Activated naive CD4-positive, alpha-beta T cell treated with anti-CD3 and anti-CD28 coated beads, Interleukin-2, amount 10 ng/mL, durations not matched to agents 7 days and 5 days (primary cell): ENCODE results near the gene DDN.
A peak's percentile ranks its signal among the peaks of the same experiment; 100 is the strongest.

Experiments
- CTCF ChIA-PET: fragments of 350-600 bp; sonication (Branson Sonifier 250); formaldehyde crosslinking; loops from one replicate; lab custom pipeline; 2021; ENCODE audit warnings: antibody characterized with exemption; lab: Charles Lee
- DNase-seq: peaks from one replicate; pipeline ENCODE4 v3.0.0-alpha.2; 2020
- H3K27ac Mint-ChIP-seq: one replicate; pipeline ENCODE4 v1.8.0; 2021; ENCODE audit warnings: mild to moderate bottlenecking, moderate library complexity, mixed read lengths
- H3K27me3 Mint-ChIP-seq: one replicate; pipeline ENCODE4 v1.8.0; 2021; ENCODE audit warnings: mild to moderate bottlenecking, mixed read lengths
- H3K36me3 Mint-ChIP-seq: one replicate; pipeline ENCODE4 v1.8.0; 2021; ENCODE audit warnings: mixed read lengths
- H3K4me1 Mint-ChIP-seq: one replicate; pipeline ENCODE4 v1.8.0; 2021; ENCODE audit warnings: mixed read lengths
- H3K4me3 Mint-ChIP-seq: one replicate; pipeline ENCODE4 v1.8.0; 2021; ENCODE audit warnings: mild to moderate bottlenecking, moderate library complexity, mixed read lengths
- H3K9me3 Mint-ChIP-seq: one replicate; pipeline ENCODE4 v1.8.0; 2021; ENCODE audit warnings: mixed read lengths

Gene DDN

GRCh38 chr12:48969833-48970701 is 29.1 kb downstream of the DDN start:
- peaks cover 30% of the 10 kb centered on the region for H3K4me1 Mint-ChIP-seq
- H3K36me3 Mint-ChIP-seq, result no peaks in the 10 kb centered on the region
- no peak overlapping the region for H3K4me3 Mint-ChIP-seq
- DNase-seq, result peak; percentile 43
- CTCF ChIA-PET, result interaction anchor here (3.1 to 6.5 kb wide), 3 partner anchors 12 to 18 kb away, joined by 8 to 36 read pairs (median 27); no protein-coding TSS in a partner anchor
- H3K27me3 Mint-ChIP-seq, result peaks cover 99% of the 10 kb centered on the region
- no peaks in the 10 kb centered on the region for H3K9me3 Mint-ChIP-seq
- no peak overlapping the region for H3K27ac Mint-ChIP-seq

DNA sequence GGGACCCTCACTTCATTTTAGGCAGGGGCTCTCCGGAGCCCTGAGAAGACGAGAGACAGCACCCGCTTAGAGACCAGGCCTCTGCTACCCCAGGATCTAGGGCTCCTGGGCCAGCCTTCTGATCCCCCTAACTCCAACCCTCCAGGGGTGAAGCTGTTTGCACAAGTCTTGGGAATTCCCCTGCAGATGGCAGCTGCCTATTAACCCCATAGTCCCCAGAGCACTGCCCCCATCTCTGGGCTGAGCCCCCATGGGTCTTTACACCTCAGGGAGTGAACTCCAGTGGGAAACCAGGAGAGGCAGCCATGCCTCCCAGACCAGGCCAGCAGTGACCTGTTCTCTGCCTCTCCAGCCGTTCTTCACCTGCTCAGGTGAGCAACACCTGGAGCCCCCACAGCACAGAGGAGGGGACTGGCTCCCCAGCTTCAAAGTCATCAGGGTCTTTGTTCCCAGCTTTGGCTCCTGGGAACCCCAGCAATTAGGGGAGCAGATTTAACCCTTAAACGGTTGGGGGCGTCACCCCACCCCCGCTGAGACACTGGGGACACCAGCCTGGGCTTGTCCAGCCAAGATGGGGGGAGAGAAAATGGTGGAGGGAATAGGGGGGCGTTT is 29.9 kb downstream of the DDN start:
- Mint-ChIP-seq H3K27ac (no peak overlapping the region), H3K27me3 (peaks cover 99% of the 10 kb centered on the region), H3K4me1 (peaks cover 30% of the 10 kb centered on the region), H3K36me3 (no peaks in the 10 kb centered on the region), H3K4me3 (no peak overlapping the region), H3K9me3 (no peaks in the 10 kb centered on the region)
- DNase-seq, result no peak
- CTCF ChIA-PET, result interaction anchor here (0.9 to 6.5 kb wide), 6 partner anchors 8 to 26 kb away, joined by 3 to 36 read pairs (median 6); partner anchors contain the start of genes ARF3 and WNT1

- DNase-seq, result no peak
- H3K4me1 Mint-ChIP-seq, result peaks cover 30% of the 10 kb centered on the region
- CTCF ChIA-PET, result interaction anchor here (0.7 to 6.5 kb wide), 8 partner anchors 9 to 35 kb away, joined by 3 to 36 read pairs (median 5); partner anchors contain the start of genes ARF3 and WNT1
- no peaks in the 10 kb centered on the region for H3K9me3 Mint-ChIP-seq
- H3K27ac Mint-ChIP-seq, result no peak overlapping the region
- no peaks in the 10 kb centered on the region for H3K36me3 Mint-ChIP-seq
- no peak overlapping the region for H3K4me3 Mint-ChIP-seq
- H3K27me3 Mint-ChIP-seq, result peaks cover 92% of the 10 kb centered on the region
These were observed 30.7 kb downstream of the DDN start for GRCh38 chr12:48968467-48968866.

DNA sequence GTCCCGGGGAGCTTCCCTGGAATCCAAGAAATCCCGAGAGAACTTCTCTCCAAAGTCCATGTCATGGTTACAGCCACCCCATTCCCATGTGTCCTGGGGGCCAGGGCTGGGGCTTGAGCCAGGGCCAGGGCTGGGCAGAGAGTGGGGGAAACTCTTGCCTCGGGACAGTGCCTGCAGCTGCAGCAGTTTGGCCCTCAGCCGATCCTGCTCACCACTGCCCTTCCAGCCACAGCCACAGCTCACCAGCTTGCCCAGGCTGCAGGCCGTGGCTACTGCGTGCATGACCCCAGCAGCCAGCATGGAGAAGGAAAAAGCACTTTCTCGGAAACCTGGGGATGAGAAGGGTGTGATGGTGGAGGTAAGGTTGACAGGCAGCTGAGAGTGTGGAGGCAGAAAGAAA is 31.2 kb downstream of the DDN start:
- H3K27ac Mint-ChIP-seq, result no peak overlapping the region
- CTCF ChIA-PET, result interaction anchor here (0.7 to 6.5 kb wide), 7 partner anchors 9 to 34 kb away, joined by 3 to 36 read pairs (median 5); partner anchors contain the start of gene ARF3
- DNase-seq, result no peak
- no peaks in the 10 kb centered on the region for H3K9me3 Mint-ChIP-seq
- H3K27me3 Mint-ChIP-seq, result peaks cover 90% of the 10 kb centered on the region
- peaks cover 30% of the 10 kb centered on the region for H3K4me1 Mint-ChIP-seq
- no peak overlapping the region for H3K4me3 Mint-ChIP-seq
- no peaks in the 10 kb centered on the region for H3K36me3 Mint-ChIP-seq

DNA sequence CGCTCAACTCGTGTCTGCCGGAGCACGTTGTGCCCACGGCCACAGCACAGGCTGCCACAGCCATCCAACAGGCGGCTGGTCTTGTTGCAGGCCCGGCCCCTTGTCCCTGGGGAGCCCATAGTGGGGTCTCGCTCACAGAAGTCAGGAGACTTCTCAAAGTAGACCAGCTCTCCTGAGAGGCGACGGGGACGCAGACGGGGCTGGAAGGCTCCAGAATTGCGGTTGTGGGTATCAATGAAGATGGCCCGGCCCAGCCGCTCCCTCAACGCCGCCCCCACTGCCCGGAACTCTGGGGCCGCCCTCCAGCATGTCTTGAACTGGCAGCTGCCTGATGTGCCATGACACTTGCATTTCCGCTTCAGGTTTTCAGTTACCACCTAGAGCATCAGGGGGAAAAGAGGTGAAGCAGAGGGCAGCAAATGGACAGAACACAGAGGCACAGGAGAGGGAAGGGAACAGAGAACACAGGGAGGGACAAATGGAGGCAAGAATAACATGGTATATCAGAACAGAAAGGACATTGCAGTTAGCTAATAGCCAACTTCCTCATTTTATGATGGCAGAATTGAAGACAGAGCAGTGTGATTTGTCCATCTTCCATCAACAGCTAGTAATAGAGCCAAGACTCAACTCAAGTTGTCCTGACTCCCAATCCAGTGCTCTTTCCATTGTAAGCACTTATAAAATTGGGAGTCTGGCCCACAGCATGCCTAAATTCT is 32.8 kb downstream of the DDN start:
- H3K4me3 Mint-ChIP-seq, result no peak overlapping the region
- no peaks in the 10 kb centered on the region for H3K36me3 Mint-ChIP-seq
- CTCF ChIA-PET, result interaction anchor here (0.7 to 6.5 kb wide), 7 partner anchors 11 to 75 kb away, joined by 3 to 36 read pairs (median 3); partner anchors contain the start of gene WNT1
- H3K4me1 Mint-ChIP-seq, result peaks cover 21% of the 10 kb centered on the region
- H3K27me3 Mint-ChIP-seq, result peaks cover 87% of the 10 kb centered on the region
- H3K27ac Mint-ChIP-seq, result no peak overlapping the region
- H3K9me3 Mint-ChIP-seq, result no peaks in the 10 kb centered on the region
- no peak for DNase-seq

DNA sequence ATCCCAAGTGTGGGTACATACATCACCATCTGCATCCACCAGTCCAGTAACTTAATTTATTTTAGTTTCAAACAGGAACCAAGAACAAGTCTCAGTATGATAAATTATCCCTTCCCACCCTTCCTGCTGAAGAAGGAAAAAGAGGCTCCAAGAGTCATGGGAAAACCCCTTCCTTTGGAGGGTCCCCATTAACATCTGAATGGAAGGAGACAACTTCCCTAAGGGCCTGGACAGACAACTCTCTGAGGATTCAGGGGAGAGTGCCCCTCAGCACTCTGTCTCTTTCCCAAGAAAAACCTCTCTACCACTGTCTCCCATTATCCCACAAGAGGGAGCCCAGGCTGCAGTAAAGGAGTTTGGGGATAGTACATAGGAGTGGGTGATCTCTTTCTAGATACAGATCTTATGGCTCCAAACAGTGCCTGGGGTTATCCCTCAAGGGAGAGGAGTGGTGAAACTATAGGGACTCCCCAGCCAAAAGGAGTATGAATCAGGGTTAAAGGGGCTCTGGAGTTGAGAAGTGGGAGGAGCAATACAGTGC is 33.8 kb downstream of the DDN start:
- CTCF ChIA-PET, result interaction anchor here (1.5 kb wide), 1 partner anchor 30 kb away, joined by 3 read pairs; no protein-coding TSS in a partner anchor
- DNase-seq, result no peak
- no peaks in the 10 kb centered on the region for H3K36me3 Mint-ChIP-seq
- H3K9me3 Mint-ChIP-seq, result no peaks in the 10 kb centered on the region
- H3K4me3 Mint-ChIP-seq, result no peak overlapping the region
- H3K27ac Mint-ChIP-seq, result no peak overlapping the region
- peaks cover 84% of the 10 kb centered on the region for H3K27me3 Mint-ChIP-seq
- H3K4me1 Mint-ChIP-seq, result peaks cover 11% of the 10 kb centered on the region

- no peak for DNase-seq
- no peaks in the 10 kb centered on the region for H3K9me3 Mint-ChIP-seq
- H3K27me3 Mint-ChIP-seq, result peaks cover 74% of the 10 kb centered on the region
- no peaks in the 10 kb centered on the region for H3K36me3 Mint-ChIP-seq
- no peak overlapping the region for H3K27ac Mint-ChIP-seq
- no peak overlapping the region for H3K4me3 Mint-ChIP-seq
- CTCF ChIA-PET, result interaction anchor here (0.6 to 2.0 kb wide), 3 partner anchors 16 to 26 kb away, joined by 3 to 6 read pairs (median 3); partner anchors contain the start of gene WNT1
- H3K4me1 Mint-ChIP-seq, result peaks cover 13% of the 10 kb centered on the region
These were observed 37.4 kb downstream of the DDN start for GRCh38 chr12:48961801-48962200.

DNA sequence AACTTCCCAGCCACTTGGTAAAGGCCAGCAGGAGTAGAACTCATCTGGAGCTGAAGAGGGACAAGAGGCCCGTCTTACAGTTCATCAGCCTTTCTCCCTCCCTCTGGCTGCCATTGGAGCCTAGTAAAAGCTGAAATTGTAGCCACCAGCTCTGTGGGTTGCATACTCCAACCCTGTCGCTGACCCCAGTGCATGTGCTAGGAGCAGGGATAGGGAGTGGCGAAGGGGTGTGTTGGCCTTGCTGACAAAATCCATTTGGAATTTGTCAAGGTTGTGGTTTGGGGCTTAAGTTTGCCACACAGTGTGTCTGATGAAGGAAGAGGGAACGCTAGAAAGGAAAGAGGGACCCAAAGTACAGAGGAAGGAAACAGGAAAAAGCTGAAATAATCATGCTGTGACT is 37.8 kb downstream of the DDN start:
- CTCF ChIA-PET, result interaction anchor here (1.1 kb wide), 1 partner anchor 15 kb away, joined by 4 read pairs; no protein-coding TSS in a partner anchor
- Mint-ChIP-seq H3K9me3 (no peaks in the 10 kb centered on the region), H3K27ac (no peak overlapping the region), H3K4me1 (peaks cover 18% of the 10 kb centered on the region), H3K36me3 (peaks cover 1% of the 10 kb centered on the region), H3K27me3 (peaks cover 70% of the 10 kb centered on the region), H3K4me3 (no peak overlapping the region)
- no peak for DNase-seq

DNA sequence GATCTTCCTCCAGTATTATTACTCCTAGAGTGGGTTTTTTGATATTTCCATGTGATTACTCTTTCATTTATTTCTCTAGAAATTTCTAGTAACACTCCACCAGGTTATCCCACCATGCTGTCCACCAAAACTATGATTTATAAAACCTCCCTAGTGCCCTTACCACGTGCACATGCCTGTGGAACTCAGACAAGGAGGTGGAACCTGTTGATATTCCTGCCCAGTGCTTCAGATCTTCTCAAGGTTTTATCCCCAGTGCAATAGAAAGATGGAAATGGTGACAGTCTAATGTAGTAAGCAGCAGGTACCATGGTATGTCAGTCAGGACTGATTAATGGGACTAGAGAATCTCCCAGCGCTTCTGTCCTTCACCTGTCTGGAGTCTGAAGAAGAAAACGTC is 38.3 kb downstream of the DDN start:
- Mint-ChIP-seq H3K4me3 (no peak overlapping the region), H3K9me3 (no peaks in the 10 kb centered on the region), H3K27ac (no peak overlapping the region), H3K27me3 (peaks cover 65% of the 10 kb centered on the region), H3K4me1 (peaks cover 23% of the 10 kb centered on the region), H3K36me3 (peaks cover 6% of the 10 kb centered on the region)
- CTCF ChIA-PET, result interaction anchor here (1.1 kb wide), 1 partner anchor 16 kb away, joined by 4 read pairs; no protein-coding TSS in a partner anchor
- DNase-seq, result no peak

DNA sequence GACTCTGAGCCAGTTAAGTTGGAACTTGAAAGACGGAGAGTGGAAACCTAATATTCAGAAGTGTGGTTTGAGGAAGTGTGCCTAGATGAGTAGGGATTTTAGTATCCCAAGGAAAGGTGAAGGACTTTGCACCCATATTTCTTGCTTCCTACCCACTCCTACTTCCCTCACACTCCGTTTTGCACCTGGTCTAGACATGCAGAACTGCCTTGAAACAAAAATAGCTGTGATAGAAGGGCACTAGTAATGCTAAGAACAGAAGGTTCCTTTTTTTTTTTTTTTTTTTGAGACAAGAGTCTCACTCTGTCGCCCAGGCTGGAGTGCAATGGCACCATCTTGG is 41.2 kb downstream of the DDN start:
- H3K4me3 Mint-ChIP-seq, result peak overlapping the region; percentile 90
- CTCF ChIA-PET, result interaction anchor here (1.0 to 3.0 kb wide), 6 partner anchors 16 to 143 kb away, joined by 3 to 14 read pairs (median 8); partner anchors contain the start of genes DDX23 and WNT1
- H3K27me3 Mint-ChIP-seq, result peaks cover 46% of the 10 kb centered on the region

GRCh38 chr12:48957141-48958048 is 41.8 kb downstream of the DDN start, which contains the start of gene ARF3:
Gene ARF3, minus strand, starts transcription at chr12:48957487. Its CDS starts 16,392 bp downstream, at chr12:48941095.
- Mint-ChIP-seq H3K27ac (peak within 1 kb of the TSS; percentile 81), H3K27me3 (peaks cover 43% of the 10 kb centered on the region), H3K4me1 (peaks cover 37% of the 10 kb centered on the region), H3K9me3 (no peaks in the 10 kb centered on the region), H3K4me3 (peak within 1 kb of the TSS; percentile 90), H3K36me3 (peaks cover 20% of the 10 kb centered on the region)
- CTCF ChIA-PET, result interaction anchor here (0.7 to 3.0 kb wide), 10 partner anchors 11 to 142 kb away, joined by 3 to 14 read pairs (median 4); partner anchors contain the start of genes DDX23 and WNT1
- peak; percentile 97 for DNase-seq

More for the DNA sequence above, 41.2 kb downstream of the DDN start:
- Mint-ChIP-seq H3K4me1 (peaks cover 37% of the 10 kb centered on the region), H3K27ac (no peak overlapping the region), H3K36me3 (peaks cover 20% of the 10 kb centered on the region), H3K9me3 (no peaks in the 10 kb centered on the region)
- DNase-seq, result no peak
